ENCODE results near the gene MAST4. TPM values are rescaled to one million over a fixed set of nuclear protein-coding genes. Genes with fewer than 3 reads are reported as not detected.

The MAST4 gene
- total RNA-seq, 2 experiments from 2014 or later, result 1.3 to 21.9 TPM

- peak overlapping the region; percentile 17; the same call in 1 of the 2 replicates for H3K4me2 ChIP-seq (ENCODE audit: low read length)
- no peak overlapping the region for H3K27ac ChIP-seq (ENCODE audit: low read depth, low read length, poor library complexity, severe bottlenecking)
- peaks cover under 1% of the 10 kb centered on the region; the same call in 1 of the 2 replicates for H3K9me3 ChIP-seq (ENCODE audit: low read length)
- H3K9me2 ChIP-seq (ENCODE audit: insufficient read depth, low read length), result no peaks in the 10 kb centered on the region
- peaks cover 16% of the 10 kb centered on the region for H3K4me1 ChIP-seq (ENCODE audit: insufficient read depth, low read length, poor library complexity, severe bottlenecking)
- ChIA-PET CTCF (ENCODE audit: unreplicated experiment) (no interaction called here), POLR2A (interaction anchor here (0.6 kb wide), 1 partner anchor 86 kb away, joined by 3 read pairs; no protein-coding TSS in a partner anchor)
- peak overlapping the region; percentile 30; the same call in 1 of the 2 replicates for H2AFZ ChIP-seq (ENCODE audit: low read length)
- no peaks in the 10 kb centered on the region for H3K36me3 ChIP-seq (ENCODE audit: insufficient read depth, low read length)
- H4K20me1 ChIP-seq (ENCODE audit: insufficient read depth, low read length), result no peaks in the 10 kb centered on the region
- no peak for TF ChIP-seq EZH2phosphoT487 (IDR thresholded peaks at IDR 0.05; ENCODE audit: borderline replicate concordance, low read depth, low read length)
- TF ChIP-seq, protein P1, sequence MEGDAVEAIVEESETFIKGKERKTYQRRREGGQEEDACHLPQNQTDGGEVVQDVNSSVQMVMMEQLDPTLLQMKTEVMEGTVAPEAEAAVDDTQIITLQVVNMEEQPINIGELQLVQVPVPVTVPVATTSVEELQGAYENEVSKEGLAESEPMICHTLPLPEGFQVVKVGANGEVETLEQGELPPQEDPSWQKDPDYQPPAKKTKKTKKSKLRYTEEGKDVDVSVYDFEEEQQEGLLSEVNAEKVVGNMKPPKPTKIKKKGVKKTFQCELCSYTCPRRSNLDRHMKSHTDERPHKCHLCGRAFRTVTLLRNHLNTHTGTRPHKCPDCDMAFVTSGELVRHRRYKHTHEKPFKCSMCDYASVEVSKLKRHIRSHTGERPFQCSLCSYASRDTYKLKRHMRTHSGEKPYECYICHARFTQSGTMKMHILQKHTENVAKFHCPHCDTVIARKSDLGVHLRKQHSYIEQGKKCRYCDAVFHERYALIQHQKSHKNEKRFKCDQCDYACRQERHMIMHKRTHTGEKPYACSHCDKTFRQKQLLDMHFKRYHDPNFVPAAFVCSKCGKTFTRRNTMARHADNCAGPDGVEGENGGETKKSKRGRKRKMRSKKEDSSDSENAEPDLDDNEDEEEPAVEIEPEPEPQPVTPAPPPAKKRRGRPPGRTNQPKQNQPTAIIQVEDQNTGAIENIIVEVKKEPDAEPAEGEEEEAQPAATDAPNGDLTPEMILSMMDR (conservative IDR thresholded peaks at IDR 0.05; ENCODE audit: low read length), result no peak
- BruUV-seq (replicated peaks), result no TSS peak
- no peak for DNase-seq (ENCODE audit: low spot score)
- no peak overlapping the region for H3K4me3 ChIP-seq (ENCODE audit: low read depth, low read length, poor library complexity, severe bottlenecking)
- H3K79me2 ChIP-seq (ENCODE audit: insufficient read depth, low read depth, low read length), result no peaks in the 10 kb centered on the region
- intact Hi-C loops (cut with micrococcal nuclease; ENCODE audit: unreplicated experiment), result no loop called here
Measured at GRCh38 chr5:66617226-66617861, 21.2 kb downstream of the MAST4 start.

GRCh38 chr5:66617991-66618768, 22.0 kb downstream of the MAST4 start:
- peaks cover 9% of the 10 kb centered on the region; the same call in 1 of the 2 replicates for H3K9me3 ChIP-seq (ENCODE audit: low read length)
- H3K4me3 ChIP-seq (ENCODE audit: low read depth, low read length, poor library complexity, severe bottlenecking), result no peak overlapping the region
- H3K4me2 ChIP-seq (ENCODE audit: low read length), result no peak overlapping the region
- peaks cover 16% of the 10 kb centered on the region for H3K4me1 ChIP-seq (ENCODE audit: insufficient read depth, low read length, poor library complexity, severe bottlenecking)
- H4K20me1 ChIP-seq (ENCODE audit: insufficient read depth, low read length), result no peaks in the 10 kb centered on the region
- intact Hi-C loops (cut with micrococcal nuclease; ENCODE audit: unreplicated experiment), result no loop called here
- no peak for TF ChIP-seq EZH2phosphoT487 (IDR thresholded peaks at IDR 0.05; ENCODE audit: borderline replicate concordance, low read depth, low read length)
- TF ChIP-seq, protein P1 (conservative IDR thresholded peaks at IDR 0.05; ENCODE audit: low read length), result no peak
- H3K27ac ChIP-seq (ENCODE audit: low read depth, low read length, poor library complexity, severe bottlenecking), result no peak overlapping the region
- no peaks in the 10 kb centered on the region for H3K79me2 ChIP-seq (ENCODE audit: insufficient read depth, low read depth, low read length)
- DNase-seq (ENCODE audit: low spot score), result no peak
- ChIA-PET POLR2A (interaction anchor here (0.6 kb wide), 2 partner anchors 9 to 85 kb away, joined by 3 to 5 read pairs; no protein-coding TSS in a partner anchor), CTCF (ENCODE audit: unreplicated experiment) (no interaction called here)
- H3K36me3 ChIP-seq (ENCODE audit: insufficient read depth, low read length), result peaks cover 3% of the 10 kb centered on the region; the same call in 1 of the 2 replicates
- no TSS peak for BruUV-seq (replicated peaks)
- no peak overlapping the region for H2AFZ ChIP-seq (ENCODE audit: low read length)
- H3K9me2 ChIP-seq (ENCODE audit: insufficient read depth, low read length), result no peaks in the 10 kb centered on the region
